Esophagus squamous epithelium (tissue), 4 donors: Measurements from ENCODE around the gene LRRC71.

ENCODE experiments used
- POLR2A ChIP-seq, 4 donors: fragments of 450-650 bp; IDR thresholded peaks; one replicate each; pipeline ENCODE4 v1.6.1; 2017; ENCODE audit warnings: antibody characterized with exemption in 4 of 4, mild to moderate bottlenecking in 4 of 4, moderate library complexity in 3 of 4
- TF ChIP-seq, protein P1 (sequence below), 6 experiments: fragments of 450-650 bp in 4 of 6; fragments of 200-600 bp in 2 of 6; sonication (generic) in 2 of 6; IDR thresholded peaks; one replicate each; pipeline ENCODE4 v1.5.1; 2016 to 2019; ENCODE audit warnings: antibody characterized with exemption in 6 of 6, mild to moderate bottlenecking in 4 of 6, moderate library complexity in 4 of 6

DNA sequence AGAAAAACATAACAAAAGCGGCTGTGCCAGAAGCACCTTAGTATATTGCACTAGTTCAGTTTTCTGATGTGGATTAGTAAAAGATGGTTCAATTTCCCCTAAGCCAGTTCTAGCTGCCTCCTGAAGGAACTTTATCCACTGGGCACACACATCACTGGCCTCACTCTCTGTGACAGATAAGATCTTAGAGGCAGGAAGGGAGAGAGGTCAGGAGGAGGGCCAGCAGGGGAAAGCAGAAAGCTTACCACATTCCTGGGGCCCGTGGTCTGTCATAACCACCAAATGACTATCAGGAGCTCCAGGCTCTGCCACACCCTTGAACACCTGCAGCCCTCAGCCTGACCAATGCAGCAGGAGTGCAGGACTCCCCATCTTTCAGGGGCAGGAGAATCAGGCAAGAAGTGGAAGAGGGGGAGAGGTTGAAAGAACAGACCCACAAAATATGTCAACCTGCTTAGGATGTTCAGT, 37.8 kb downstream of the LRRC71 start:
- TF ChIP-seq, protein P1, sequence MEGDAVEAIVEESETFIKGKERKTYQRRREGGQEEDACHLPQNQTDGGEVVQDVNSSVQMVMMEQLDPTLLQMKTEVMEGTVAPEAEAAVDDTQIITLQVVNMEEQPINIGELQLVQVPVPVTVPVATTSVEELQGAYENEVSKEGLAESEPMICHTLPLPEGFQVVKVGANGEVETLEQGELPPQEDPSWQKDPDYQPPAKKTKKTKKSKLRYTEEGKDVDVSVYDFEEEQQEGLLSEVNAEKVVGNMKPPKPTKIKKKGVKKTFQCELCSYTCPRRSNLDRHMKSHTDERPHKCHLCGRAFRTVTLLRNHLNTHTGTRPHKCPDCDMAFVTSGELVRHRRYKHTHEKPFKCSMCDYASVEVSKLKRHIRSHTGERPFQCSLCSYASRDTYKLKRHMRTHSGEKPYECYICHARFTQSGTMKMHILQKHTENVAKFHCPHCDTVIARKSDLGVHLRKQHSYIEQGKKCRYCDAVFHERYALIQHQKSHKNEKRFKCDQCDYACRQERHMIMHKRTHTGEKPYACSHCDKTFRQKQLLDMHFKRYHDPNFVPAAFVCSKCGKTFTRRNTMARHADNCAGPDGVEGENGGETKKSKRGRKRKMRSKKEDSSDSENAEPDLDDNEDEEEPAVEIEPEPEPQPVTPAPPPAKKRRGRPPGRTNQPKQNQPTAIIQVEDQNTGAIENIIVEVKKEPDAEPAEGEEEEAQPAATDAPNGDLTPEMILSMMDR (IDR thresholded peaks at IDR 0.05): no peak
- no peak for TF ChIP-seq POLR2A (IDR thresholded peaks at IDR 0.05)
